ENCODE results near the gene FADS2.
A peak's percentile ranks its signal among the peaks of the same experiment; 100 is the strongest.

FADS2 gene

DNA sequence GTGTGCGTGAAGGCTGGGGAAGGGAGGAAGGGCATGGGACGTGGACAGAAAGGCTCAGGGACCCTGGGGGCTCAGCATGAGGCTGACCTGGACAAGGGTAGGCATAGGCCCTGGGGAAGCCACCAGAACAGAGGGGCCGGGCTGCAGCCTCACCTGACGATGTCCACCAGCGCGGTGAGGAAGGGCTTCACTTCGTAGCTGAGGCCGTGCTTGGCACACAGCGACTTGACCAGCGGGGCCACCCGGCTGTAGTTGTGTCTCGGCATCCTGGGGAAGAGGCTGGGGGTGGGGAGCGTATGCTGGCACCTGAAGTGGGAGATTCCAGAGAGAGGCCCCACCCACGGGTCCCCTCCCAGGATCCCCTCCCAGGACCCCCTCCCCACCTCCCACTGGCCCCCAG is 47.6 kb downstream of the FADS2 start:
- Histone ChIP-seq H3K27me3 (ENCODE audit: low read length) (no peaks in the 10 kb centered on the region), H3K36me3 (ENCODE audit: low read length) (no peaks in the 10 kb centered on the region), H4K20me1 (ENCODE audit: low read depth, low read length) (no peaks in the 10 kb centered on the region), H3K9ac (ENCODE audit: low read length) (no peak overlapping the region), H2AFZ (ENCODE audit: low read depth, low read length, severe bottlenecking) (no peak overlapping the region), H3F3A (ENCODE audit: insufficient read depth) (no peaks in the 10 kb centered on the region; the same call in 1 of the 2 replicates), H3K9me2 (replicated peaks; ENCODE audit: insufficient read depth, low read length) (no peaks in the 10 kb centered on the region), H3K9me3 (ENCODE audit: insufficient read depth, low read length) (no peaks in the 10 kb centered on the region), H3K4me3 (ENCODE audit: insufficient read depth, low read length, poor library complexity, severe bottlenecking) (no peak overlapping the region), H3K79me2 (ENCODE audit: insufficient read depth, low read length) (no peaks in the 10 kb centered on the region), H3K27ac (ENCODE audit: low read depth, low read length) (no peak overlapping the region), H3K4me2 (ENCODE audit: low read depth, low read length, poor library complexity, severe bottlenecking) (no peak overlapping the region)
- no peak for TF ChIP-seq EZH2phosphoT487 (conservative IDR thresholded peaks at IDR 0.05; ENCODE audit: low read length)
- TF ChIP-seq, protein P1, sequence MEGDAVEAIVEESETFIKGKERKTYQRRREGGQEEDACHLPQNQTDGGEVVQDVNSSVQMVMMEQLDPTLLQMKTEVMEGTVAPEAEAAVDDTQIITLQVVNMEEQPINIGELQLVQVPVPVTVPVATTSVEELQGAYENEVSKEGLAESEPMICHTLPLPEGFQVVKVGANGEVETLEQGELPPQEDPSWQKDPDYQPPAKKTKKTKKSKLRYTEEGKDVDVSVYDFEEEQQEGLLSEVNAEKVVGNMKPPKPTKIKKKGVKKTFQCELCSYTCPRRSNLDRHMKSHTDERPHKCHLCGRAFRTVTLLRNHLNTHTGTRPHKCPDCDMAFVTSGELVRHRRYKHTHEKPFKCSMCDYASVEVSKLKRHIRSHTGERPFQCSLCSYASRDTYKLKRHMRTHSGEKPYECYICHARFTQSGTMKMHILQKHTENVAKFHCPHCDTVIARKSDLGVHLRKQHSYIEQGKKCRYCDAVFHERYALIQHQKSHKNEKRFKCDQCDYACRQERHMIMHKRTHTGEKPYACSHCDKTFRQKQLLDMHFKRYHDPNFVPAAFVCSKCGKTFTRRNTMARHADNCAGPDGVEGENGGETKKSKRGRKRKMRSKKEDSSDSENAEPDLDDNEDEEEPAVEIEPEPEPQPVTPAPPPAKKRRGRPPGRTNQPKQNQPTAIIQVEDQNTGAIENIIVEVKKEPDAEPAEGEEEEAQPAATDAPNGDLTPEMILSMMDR (IDR thresholded peaks at IDR 0.05; ENCODE audit: insufficient read depth, low read length, poor library complexity, severe bottlenecking): no peak

DNA sequence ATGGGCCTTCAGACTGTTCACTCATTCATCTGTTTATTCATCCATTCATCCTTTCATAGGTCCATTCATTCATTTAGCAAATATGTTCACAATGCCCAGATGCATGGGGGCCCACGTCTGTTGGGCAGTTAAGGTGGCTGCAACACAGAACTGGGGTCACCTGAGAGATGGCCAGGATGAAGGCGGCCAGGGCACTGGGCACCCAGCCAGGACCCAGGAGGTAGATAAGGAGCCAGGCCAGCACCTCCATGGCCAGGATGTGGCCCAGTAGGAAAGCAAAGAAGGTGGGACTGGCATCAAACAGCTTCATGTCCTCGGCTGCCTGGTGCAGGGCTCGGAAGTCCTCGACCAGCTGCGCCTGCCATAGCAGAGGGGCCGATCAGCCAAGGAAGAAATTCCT is 51.1 kb downstream of the FADS2 start:
- no peaks in the 10 kb centered on the region for H3K36me3 ChIP-seq (ENCODE audit: low read length)
- H3K79me2 ChIP-seq (ENCODE audit: insufficient read depth, low read length): no peaks in the 10 kb centered on the region
- H3K9me3 ChIP-seq (ENCODE audit: insufficient read depth, low read length): no peaks in the 10 kb centered on the region

DNA sequence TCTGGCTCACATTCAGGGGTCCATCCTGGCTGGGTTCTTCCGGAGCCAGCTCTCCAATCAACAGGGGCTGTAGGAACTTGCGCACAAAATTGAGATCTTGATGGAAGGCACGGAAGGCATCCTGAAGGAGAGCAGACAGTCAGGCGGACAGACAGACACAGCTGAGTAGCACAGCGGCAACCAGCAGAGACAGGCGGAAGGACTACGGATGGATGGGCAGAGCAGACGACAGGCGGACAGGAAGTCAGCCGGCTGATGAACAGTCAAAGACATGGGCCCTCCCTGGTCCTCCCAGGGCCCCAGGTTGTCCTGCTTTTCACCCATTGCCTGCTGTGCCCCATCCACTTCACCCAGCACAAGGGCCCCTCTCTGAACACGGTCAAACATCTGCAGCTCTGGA is 51.9 kb downstream of the FADS2 start:
- no peak for TF ChIP-seq EZH2phosphoT487 (conservative IDR thresholded peaks at IDR 0.05; ENCODE audit: low read length)
- TF ChIP-seq, protein P1 (IDR thresholded peaks at IDR 0.05; ENCODE audit: insufficient read depth, low read length, poor library complexity, severe bottlenecking): no peak
- Histone ChIP-seq H3K36me3 (ENCODE audit: low read length) (no peaks in the 10 kb centered on the region), H3K27me3 (ENCODE audit: low read length) (no peaks in the 10 kb centered on the region), H3K4me2 (ENCODE audit: low read depth, low read length, poor library complexity, severe bottlenecking) (peak overlapping the region; percentile 49), H3K79me2 (ENCODE audit: insufficient read depth, low read length) (no peaks in the 10 kb centered on the region), H2AFZ (ENCODE audit: low read depth, low read length, severe bottlenecking) (peak overlapping the region; percentile 46), H3K27ac (ENCODE audit: low read depth, low read length) (peak overlapping the region; percentile 18; the same call in 1 of the 2 replicates), H4K20me1 (ENCODE audit: low read depth, low read length) (no peaks in the 10 kb centered on the region), H3K4me3 (ENCODE audit: insufficient read depth, low read length, poor library complexity, severe bottlenecking) (peak overlapping the region; percentile 4), H3K9ac (ENCODE audit: low read length) (peak overlapping the region; percentile 22; the same call in 1 of the 2 replicates), H3K9me3 (ENCODE audit: insufficient read depth, low read length) (no peaks in the 10 kb centered on the region), H3K9me2 (replicated peaks; ENCODE audit: insufficient read depth, low read length) (no peaks in the 10 kb centered on the region), H3F3A (ENCODE audit: insufficient read depth) (no peaks in the 10 kb centered on the region; the same call in 1 of the 2 replicates)

More for the DNA sequence above, 51.1 kb downstream of the FADS2 start:
- no peaks in the 10 kb centered on the region for H3K9me2 ChIP-seq (replicated peaks; ENCODE audit: insufficient read depth, low read length)
- no peaks in the 10 kb centered on the region for H4K20me1 ChIP-seq (ENCODE audit: low read depth, low read length)
- no peak overlapping the region for H3K9ac ChIP-seq (ENCODE audit: low read length)
- TF ChIP-seq, protein P1 (IDR thresholded peaks at IDR 0.05; ENCODE audit: insufficient read depth, low read length, poor library complexity, severe bottlenecking): no peak
- TF ChIP-seq EZH2phosphoT487 (conservative IDR thresholded peaks at IDR 0.05; ENCODE audit: low read length): no peak
- H2AFZ ChIP-seq (ENCODE audit: low read depth, low read length, severe bottlenecking): no peak overlapping the region
- H3K27ac ChIP-seq (ENCODE audit: low read depth, low read length): no peak overlapping the region
- H3K27me3 ChIP-seq (ENCODE audit: low read length): no peaks in the 10 kb centered on the region
- no peak overlapping the region for H3K4me2 ChIP-seq (ENCODE audit: low read depth, low read length, poor library complexity, severe bottlenecking)
- no peak overlapping the region for H3K4me3 ChIP-seq (ENCODE audit: insufficient read depth, low read length, poor library complexity, severe bottlenecking)
- no peaks in the 10 kb centered on the region; the same call in 1 of the 2 replicates for H3F3A ChIP-seq (ENCODE audit: insufficient read depth)

Measured in SU-DHL-6 (cell line).